WI38 (cell line): ENCODE measurements around the gene POU2AF3.
"Not testable (repeated sequence)": the region's sequence is repeated elsewhere in the genome, so short reads cannot be mapped to it uniquely, and the experiment has no call there.

Experiments
- H3K4me3 ChIP-seq: 2 replicates; pipeline ENCODE4 v1.5.1; 2011; ENCODE audit warnings: low read depth, mild to moderate bottlenecking, control low read depth, low read length
- TF ChIP-seq, protein P1 (sequence below): IDR thresholded peaks from 2 replicates; pipeline ENCODE4 v1.5.1; 2012; ENCODE audit warnings: low read depth, mild to moderate bottlenecking, control low read depth, low read length

Gene POU2AF3

DNA sequence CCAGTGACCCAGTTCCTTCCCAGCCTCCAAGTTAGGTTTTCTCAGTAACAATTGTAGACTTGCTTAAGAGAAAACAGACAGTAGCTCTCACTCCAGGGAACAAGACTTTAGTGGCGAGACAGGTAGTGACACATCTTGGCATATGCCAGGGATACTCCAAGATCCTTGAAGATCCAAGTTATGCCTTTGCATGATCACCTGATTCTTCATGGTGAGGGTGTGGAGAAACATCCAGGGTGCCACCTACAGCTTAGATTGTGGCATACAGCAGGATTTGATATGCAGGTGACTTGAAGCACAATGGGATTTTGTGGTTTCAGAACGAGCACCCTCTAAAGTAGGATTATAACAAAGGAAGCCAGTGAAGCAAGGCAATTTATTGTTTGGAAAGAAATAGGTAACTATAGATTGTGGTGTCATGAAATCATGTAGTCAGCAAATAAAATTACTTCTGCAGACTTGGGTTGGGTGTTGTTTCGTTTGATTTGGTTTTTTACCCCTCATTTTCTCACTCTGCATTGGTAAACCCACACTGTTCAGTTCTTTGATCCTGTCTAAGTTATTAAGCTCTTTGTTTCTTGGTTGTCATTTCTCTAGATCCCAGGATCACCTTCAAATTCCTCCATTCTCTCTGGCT lies 9.2 kb downstream of the POU2AF3 start:
- TF ChIP-seq, protein P1, sequence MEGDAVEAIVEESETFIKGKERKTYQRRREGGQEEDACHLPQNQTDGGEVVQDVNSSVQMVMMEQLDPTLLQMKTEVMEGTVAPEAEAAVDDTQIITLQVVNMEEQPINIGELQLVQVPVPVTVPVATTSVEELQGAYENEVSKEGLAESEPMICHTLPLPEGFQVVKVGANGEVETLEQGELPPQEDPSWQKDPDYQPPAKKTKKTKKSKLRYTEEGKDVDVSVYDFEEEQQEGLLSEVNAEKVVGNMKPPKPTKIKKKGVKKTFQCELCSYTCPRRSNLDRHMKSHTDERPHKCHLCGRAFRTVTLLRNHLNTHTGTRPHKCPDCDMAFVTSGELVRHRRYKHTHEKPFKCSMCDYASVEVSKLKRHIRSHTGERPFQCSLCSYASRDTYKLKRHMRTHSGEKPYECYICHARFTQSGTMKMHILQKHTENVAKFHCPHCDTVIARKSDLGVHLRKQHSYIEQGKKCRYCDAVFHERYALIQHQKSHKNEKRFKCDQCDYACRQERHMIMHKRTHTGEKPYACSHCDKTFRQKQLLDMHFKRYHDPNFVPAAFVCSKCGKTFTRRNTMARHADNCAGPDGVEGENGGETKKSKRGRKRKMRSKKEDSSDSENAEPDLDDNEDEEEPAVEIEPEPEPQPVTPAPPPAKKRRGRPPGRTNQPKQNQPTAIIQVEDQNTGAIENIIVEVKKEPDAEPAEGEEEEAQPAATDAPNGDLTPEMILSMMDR = no peak

DNA sequence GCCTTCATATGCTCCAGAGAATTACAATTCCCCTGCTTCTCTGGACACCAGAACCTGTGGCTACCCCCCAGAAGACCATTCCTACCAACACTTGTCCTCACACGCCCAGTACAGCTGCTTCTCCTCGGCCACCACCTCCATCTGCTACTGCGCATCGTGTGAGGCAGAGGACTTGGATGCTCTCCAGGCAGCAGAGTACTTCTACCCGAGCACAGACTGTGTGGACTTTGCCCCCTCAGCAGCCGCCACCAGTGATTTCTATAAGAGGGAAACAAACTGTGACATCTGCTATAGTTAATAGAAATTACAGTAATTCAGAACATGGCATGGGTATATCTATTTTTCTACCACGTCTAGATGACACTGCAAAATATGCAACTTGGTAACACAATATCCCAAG lies 9.8 kb downstream of the POU2AF3 start:
- TF ChIP-seq, protein P1 = no peak
- H3K4me3 ChIP-seq = no peak overlapping the region

More for the DNA sequence above, 9.2 kb downstream of the POU2AF3 start:
- H3K4me3 ChIP-seq = no peak overlapping the region

DNA sequence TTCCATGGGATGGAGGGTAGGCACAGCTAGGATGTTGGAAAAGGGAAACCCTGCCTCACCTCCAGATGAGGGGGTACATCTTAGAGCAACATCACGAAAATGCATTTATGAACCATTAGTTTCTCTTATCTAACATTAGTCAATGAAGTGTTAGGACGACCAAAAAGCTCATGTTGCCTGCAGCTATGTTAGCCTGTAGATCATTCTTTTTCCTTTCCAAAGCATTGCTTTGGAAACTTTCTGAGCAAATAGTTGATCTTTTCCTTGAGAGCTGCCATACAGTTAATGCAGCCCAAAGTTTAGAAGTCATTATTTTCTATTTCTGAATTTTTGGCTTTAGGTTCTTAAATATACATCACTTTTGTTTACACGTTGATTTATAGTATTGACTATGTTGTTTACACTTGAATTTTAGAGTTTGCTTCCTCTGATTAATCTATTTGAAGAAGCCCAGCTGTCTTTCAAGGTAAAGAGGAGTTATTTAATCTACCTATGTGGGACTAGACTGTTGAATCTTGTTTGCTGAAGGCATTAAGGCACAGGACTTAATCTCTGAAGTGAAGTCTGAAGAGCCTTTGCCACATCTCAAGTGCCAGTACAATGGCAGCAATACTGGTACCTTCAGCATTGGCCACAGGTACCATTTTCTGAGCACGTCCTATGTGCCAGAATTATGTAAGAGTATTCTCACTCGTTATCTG lies 11.0 kb downstream of the POU2AF3 start:
- TF ChIP-seq, protein P1 = no peak
- no peak overlapping the region for H3K4me3 ChIP-seq

DNA sequence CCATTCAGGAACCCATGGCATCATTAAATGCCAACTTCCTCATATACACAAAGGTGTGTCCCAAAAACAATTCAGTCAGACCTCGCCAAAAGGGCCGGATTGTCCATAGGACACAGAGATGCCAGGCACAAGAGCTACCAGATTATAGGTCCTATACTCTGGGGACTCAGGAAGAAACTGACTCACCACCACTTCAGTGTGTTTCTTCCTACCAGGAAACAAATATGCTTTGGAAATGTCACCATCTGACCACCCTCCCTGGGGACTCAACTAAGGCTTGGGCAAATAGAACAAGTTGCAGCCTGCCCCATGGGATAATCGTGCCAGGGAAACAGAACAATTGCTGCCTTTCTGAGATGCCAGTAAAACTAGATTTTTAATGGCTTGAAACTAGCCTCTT lies 11.7 kb downstream of the POU2AF3 start:
- H3K4me3 ChIP-seq = no peak overlapping the region
- TF ChIP-seq, protein P1 = no peak

DNA sequence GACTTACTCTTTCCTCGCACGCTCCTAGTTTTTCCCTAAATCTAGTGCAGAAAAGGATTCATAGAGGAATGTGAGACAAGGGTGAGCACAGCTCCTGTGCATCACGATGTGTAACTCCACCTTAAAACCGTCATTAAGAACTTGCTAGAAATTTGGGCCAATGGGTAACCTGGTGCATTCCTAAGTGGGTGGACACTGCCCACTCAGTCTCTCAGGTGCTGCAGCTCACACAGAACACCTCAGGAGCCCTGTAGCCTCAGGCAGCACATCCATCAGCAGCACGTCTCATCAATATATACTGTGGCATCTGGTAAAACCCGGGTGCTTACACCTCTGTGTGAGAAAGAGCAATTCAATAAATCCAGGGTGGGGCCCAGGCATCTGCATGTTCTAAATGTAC lies 12.4 kb downstream of the POU2AF3 start:
- TF ChIP-seq, protein P1 = no peak
- H3K4me3 ChIP-seq = no peak overlapping the region

DNA sequence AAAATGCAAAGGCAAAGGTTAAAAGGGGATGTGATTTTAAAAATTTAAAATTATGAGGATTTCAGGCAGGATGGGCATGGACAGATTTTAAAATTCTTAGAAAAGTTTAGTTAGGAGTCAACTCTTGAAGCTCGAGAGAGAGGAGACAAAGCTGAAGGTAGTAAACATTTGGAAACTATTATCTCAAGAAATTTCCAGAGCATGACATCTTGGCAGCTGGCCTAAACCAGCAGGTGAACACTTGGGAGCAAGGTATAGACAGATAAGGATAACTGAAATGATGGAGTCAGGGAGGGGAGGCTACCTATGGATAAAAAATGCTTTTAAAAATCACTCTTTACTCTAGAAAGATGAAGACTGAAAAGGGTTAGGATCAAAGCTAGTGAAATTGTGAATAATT lies 13.7 kb downstream of the POU2AF3 start:
- TF ChIP-seq, protein P1 = no peak
- H3K4me3 ChIP-seq = no peak overlapping the region

DNA sequence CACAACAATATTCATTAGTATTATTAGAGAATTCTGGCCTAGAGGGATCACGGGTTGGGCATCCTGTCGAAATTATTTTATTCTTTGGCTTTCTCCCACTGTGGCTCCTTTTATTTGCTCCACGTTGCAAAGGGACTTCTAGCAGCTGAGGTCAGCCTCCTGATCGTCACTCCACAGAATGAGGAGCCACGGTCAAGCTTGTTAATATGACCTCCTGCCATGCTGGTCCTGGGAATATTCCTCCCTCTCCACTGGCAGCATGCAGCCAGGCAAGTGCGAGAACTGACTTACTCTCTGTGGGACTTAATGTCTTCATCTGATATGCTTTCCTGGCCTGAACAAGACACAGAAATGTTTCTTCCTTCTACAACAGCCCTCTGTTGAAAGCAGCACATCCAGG lies 20.9 kb downstream of the POU2AF3 start:
- TF ChIP-seq, protein P1 = no peak
- H3K4me3 ChIP-seq = no peak overlapping the region

DNA sequence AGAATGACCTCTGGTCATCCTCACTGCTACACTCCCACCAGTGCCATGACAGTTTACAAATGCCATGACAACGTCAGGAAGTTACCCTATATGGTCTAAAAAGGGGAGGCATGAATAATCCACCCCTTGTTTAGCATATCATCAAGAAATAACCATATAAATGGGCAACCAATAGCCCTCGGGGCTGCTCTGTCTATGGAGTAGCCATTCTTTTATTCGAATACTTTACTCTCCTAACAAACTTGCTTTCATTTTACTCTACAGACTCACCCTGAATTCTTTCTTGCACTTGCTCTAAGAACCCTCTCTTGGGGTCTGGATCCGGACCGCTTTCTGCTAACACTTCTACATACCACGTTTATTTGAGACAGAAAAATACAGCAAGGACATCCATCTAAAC lies 21.9 kb downstream of the POU2AF3 start:
- not testable (repeated sequence) for H3K4me3 ChIP-seq
